WTC11 (cell line): ENCODE measurements around the gene SLC9A9. TPM values are rescaled to one million over a fixed set of nuclear protein-coding genes. Genes with fewer than 3 reads are reported as not detected.

Source experiments
- ATAC-seq: fragments of 200-7000 bp; cut with Tn5 transposase; 2 replicates; pipeline ENCODE4 v1.10.0; 2021; ENCODE audit warnings: mild to moderate bottlenecking, moderate library complexity
- CTCF ChIA-PET: fragments of 300-600 bp; sonication (Branson Sonifier 250); formaldehyde crosslinking; loops from one replicate; lab custom pipeline; 2021; ENCODE audit warnings: antibody characterized with exemption; lab: Charles Lee
- POLR2A ChIA-PET: fragments of 350-600 bp; sonication (Branson Sonifier 250); formaldehyde crosslinking; loops from one replicate; lab custom pipeline; 2021; ENCODE audit warnings: antibody characterized with exemption; lab: Charles Lee
- DNase-seq: peaks from one replicate; pipeline ENCODE4 v3.0.0; 2021; ENCODE audit warnings: low spot score
- H3K27ac Mint-ChIP-seq: 2 replicates; pipeline ENCODE4 v1.8.0; 2021; ENCODE audit warnings: mixed read lengths
- H3K27me3 Mint-ChIP-seq: 2 replicates; pipeline ENCODE4 v1.8.0; 2021; ENCODE audit warnings: low read depth, mild to moderate bottlenecking, moderate library complexity, mixed read lengths
- H3K36me3 Mint-ChIP-seq: 2 replicates; pipeline ENCODE4 v1.8.0; 2021; ENCODE audit warnings: mixed read lengths
- H3K4me1 Mint-ChIP-seq: 2 replicates; pipeline ENCODE4 v1.8.0; 2022; ENCODE audit warnings: mixed read lengths
- H3K4me3 Mint-ChIP-seq: 2 replicates; pipeline ENCODE4 v1.8.0; 2021; ENCODE audit warnings: mild to moderate bottlenecking, moderate library complexity, mixed read lengths
- H3K9me3 Mint-ChIP-seq: 2 replicates; pipeline ENCODE4 v1.8.0; 2021; ENCODE audit warnings: mixed read lengths
- AFF4 ChIP-seq: sonication (generic); formaldehyde crosslinking; IDR thresholded peaks from 2 replicates; pipeline ENCODE4 v1.8.1; 2023; ENCODE audit warnings: mild to moderate bottlenecking, missing genetic modification reagents, borderline replicate concordance
- ATF1 ChIP-seq: sonication (generic); formaldehyde crosslinking; IDR thresholded peaks from 2 replicates; pipeline ENCODE4 v1.8.1; 2023; ENCODE audit warnings: mild to moderate bottlenecking, moderate library complexity, missing genetic modification reagents
- CBFB ChIP-seq: sonication (generic); formaldehyde crosslinking; IDR thresholded peaks from 2 replicates; pipeline ENCODE4 v1.8.1; 2022; ENCODE audit warnings: mild to moderate bottlenecking, low read depth, missing genetic modification reagents
- E2F1 ChIP-seq: sonication (generic); formaldehyde crosslinking; IDR thresholded peaks from 2 replicates; pipeline ENCODE4 v1.8.0; 2022; ENCODE audit warnings: mild to moderate bottlenecking, missing genetic modification reagents
- ERG ChIP-seq: fragments of 250-450 bp; sonication (Bioruptor Pico); IDR thresholded peaks from 2 replicates; pipeline ENCODE4 v1.8.0; 2021; ENCODE audit warnings: mild to moderate bottlenecking
- IRF1 ChIP-seq: sonication (generic); formaldehyde crosslinking; IDR thresholded peaks from 2 replicates; pipeline ENCODE4 v1.8.0; 2023; ENCODE audit warnings: missing genetic modification reagents
- NFE2L1 ChIP-seq: sonication (generic); formaldehyde crosslinking; IDR thresholded peaks from 2 replicates; pipeline ENCODE4 v1.8.1; 2023; ENCODE audit warnings: missing genetic modification reagents
- NFYB ChIP-seq: sonication (generic); formaldehyde crosslinking; conservative IDR thresholded peaks from 2 replicates; pipeline ENCODE4 v1.8.0; 2022; ENCODE audit warnings: low read depth, missing genetic modification reagents
- PRDM15 ChIP-seq: sonication (generic); formaldehyde crosslinking; IDR thresholded peaks from 2 replicates; pipeline ENCODE4 v1.8.0; 2022; ENCODE audit warnings: missing genetic modification reagents
- ZBTB21 ChIP-seq: sonication (generic); formaldehyde crosslinking; IDR thresholded peaks from 2 replicates; pipeline ENCODE4 v1.8.1; 2023; ENCODE audit warnings: mild to moderate bottlenecking, missing genetic modification reagents, borderline replicate concordance
- ZBTB43 ChIP-seq: sonication (generic); formaldehyde crosslinking; IDR thresholded peaks from 2 replicates; pipeline ENCODE4 v1.8.1; 2023; ENCODE audit warnings: mild to moderate bottlenecking, missing genetic modification reagents
- ZNF138 ChIP-seq: sonication (generic); formaldehyde crosslinking; conservative IDR thresholded peaks from 2 replicates; pipeline ENCODE4 v1.8.1; 2022; ENCODE audit warnings: mild to moderate bottlenecking, moderate library complexity, missing genetic modification reagents
- ZNF219 ChIP-seq: sonication (generic); formaldehyde crosslinking; IDR thresholded peaks from 2 replicates; pipeline ENCODE4 v1.8.0; 2023; ENCODE audit warnings: missing genetic modification reagents, mild to moderate bottlenecking, borderline replicate concordance
- ZNF263 ChIP-seq: sonication (generic); formaldehyde crosslinking; IDR thresholded peaks from 2 replicates; pipeline ENCODE4 v1.8.1; 2022; ENCODE audit warnings: low read depth, mild to moderate bottlenecking, moderate library complexity, missing genetic modification reagents
- ZNF512 ChIP-seq: sonication (generic); formaldehyde crosslinking; IDR thresholded peaks from 2 replicates; pipeline ENCODE4 v1.8.1; 2022; ENCODE audit warnings: missing genetic modification reagents, borderline replicate concordance
- ZSCAN18 ChIP-seq: fragments of 250-450 bp; sonication (Bioruptor Pico); IDR thresholded peaks from 2 replicates; pipeline ENCODE4 v2.1.2; 2022; ENCODE audit warnings: mild to moderate bottlenecking, moderate library complexity
- total RNA-seq: library from RNA; stranded (reverse); gene quantifications from 3 replicates; pipeline ENCODE4 v1.2.3, GENCODE V29; 2021

SLC9A9 gene
- total RNA-seq, 1 experiment from 2014 or later = 1.2 TPM

GRCh38 chr3:143295201-143296080 lies 552.8 kb downstream of the SLC9A9 start (continued):
- no peak for TF ChIP-seq AFF4 (CRISPR knock-in tag)
- no peak for TF ChIP-seq ATF1 (CRISPR knock-in tag)
- TF ChIP-seq ERG (CRISPR knock-in tag) = no peak
- TF ChIP-seq ZNF263 = no peak
- TF ChIP-seq ZBTB21 = no peak

GRCh38 chr3:143294188-143294587 lies 554.1 kb downstream of the SLC9A9 start:
- DNase-seq (no peak), ATAC-seq (no peak)
- Mint-ChIP-seq H3K4me1 (peaks cover 8% of the 10 kb centered on the region), H3K27ac (no peak overlapping the region), H3K4me3 (no peak overlapping the region), H3K36me3 (no peaks in the 10 kb centered on the region), H3K27me3 (no peaks in the 10 kb centered on the region), H3K9me3 (no peaks in the 10 kb centered on the region)
- TF ChIP-seq ZNF138 (CRISPR knock-in tag) (no peak), ZSCAN18 (CRISPR knock-in tag) (no peak), NFE2L1 (no peak), ATF1 (CRISPR knock-in tag) (no peak), NFYB (no peak), ZNF219 (no peak), CBFB (CRISPR knock-in tag) (no peak), IRF1 (no peak), ZBTB43 (CRISPR knock-in tag) (no peak), E2F1 (CRISPR knock-in tag) (no peak), ZNF512 (CRISPR knock-in tag) (no peak), PRDM15 (no peak)
- POLR2A ChIA-PET = interaction anchor here (0.7 to 1.7 kb wide), 2 partner anchors 9 kb away, joined by 5 read pairs; no protein-coding TSS in a partner anchor
- CTCF ChIA-PET = interaction anchor here (0.5 to 1.1 kb wide), 2 partner anchors 53 to 173 kb away, joined by 3 read pairs; no protein-coding TSS in a partner anchor
